ENCODE results near the gene AQP12B.

GRCh38 chr2:240632306-240632721, 50.4 kb downstream of the AQP12B start:
- TF ChIP-seq MAX (IDR thresholded peaks at IDR 0.05; ENCODE audit: low read depth) (no peak), CHD2 (IDR thresholded peaks at IDR 0.05; ENCODE audit: low read length, partially characterized antibody) (no peak), POLR2AphosphoS5 (IDR thresholded peaks at IDR 0.05; ENCODE audit: low read depth, low read length) (no peak), TCF12 (IDR thresholded peaks at IDR 0.05) (no peak), EP300 (IDR thresholded peaks at IDR 0.05; ENCODE audit: borderline replicate concordance in 1 of 2, low read depth in 1 of 2, low read length in 1 of 2) (no peak), JUND (IDR thresholded peaks at IDR 0.05) (no peak), GATA2 (CRISPR knock-in tag; IDR thresholded peaks at IDR 0.05) (no peak), EZH2phosphoT487 (IDR thresholded peaks at IDR 0.05; ENCODE audit: borderline replicate concordance, low read depth) (no peak)
- TF ChIP-seq, protein P1, sequence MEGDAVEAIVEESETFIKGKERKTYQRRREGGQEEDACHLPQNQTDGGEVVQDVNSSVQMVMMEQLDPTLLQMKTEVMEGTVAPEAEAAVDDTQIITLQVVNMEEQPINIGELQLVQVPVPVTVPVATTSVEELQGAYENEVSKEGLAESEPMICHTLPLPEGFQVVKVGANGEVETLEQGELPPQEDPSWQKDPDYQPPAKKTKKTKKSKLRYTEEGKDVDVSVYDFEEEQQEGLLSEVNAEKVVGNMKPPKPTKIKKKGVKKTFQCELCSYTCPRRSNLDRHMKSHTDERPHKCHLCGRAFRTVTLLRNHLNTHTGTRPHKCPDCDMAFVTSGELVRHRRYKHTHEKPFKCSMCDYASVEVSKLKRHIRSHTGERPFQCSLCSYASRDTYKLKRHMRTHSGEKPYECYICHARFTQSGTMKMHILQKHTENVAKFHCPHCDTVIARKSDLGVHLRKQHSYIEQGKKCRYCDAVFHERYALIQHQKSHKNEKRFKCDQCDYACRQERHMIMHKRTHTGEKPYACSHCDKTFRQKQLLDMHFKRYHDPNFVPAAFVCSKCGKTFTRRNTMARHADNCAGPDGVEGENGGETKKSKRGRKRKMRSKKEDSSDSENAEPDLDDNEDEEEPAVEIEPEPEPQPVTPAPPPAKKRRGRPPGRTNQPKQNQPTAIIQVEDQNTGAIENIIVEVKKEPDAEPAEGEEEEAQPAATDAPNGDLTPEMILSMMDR (IDR thresholded peaks at IDR 0.05), result no peak
- TF ChIP-seq, protein P2, sequence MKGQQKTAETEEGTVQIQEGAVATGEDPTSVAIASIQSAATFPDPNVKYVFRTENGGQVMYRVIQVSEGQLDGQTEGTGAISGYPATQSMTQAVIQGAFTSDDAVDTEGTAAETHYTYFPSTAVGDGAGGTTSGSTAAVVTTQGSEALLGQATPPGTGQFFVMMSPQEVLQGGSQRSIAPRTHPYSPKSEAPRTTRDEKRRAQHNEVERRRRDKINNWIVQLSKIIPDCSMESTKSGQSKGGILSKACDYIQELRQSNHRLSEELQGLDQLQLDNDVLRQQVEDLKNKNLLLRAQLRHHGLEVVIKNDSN (IDR thresholded peaks at IDR 0.05; ENCODE audit: borderline replicate concordance, low read depth), result no peak
- TF ChIP-seq, protein P3, sequence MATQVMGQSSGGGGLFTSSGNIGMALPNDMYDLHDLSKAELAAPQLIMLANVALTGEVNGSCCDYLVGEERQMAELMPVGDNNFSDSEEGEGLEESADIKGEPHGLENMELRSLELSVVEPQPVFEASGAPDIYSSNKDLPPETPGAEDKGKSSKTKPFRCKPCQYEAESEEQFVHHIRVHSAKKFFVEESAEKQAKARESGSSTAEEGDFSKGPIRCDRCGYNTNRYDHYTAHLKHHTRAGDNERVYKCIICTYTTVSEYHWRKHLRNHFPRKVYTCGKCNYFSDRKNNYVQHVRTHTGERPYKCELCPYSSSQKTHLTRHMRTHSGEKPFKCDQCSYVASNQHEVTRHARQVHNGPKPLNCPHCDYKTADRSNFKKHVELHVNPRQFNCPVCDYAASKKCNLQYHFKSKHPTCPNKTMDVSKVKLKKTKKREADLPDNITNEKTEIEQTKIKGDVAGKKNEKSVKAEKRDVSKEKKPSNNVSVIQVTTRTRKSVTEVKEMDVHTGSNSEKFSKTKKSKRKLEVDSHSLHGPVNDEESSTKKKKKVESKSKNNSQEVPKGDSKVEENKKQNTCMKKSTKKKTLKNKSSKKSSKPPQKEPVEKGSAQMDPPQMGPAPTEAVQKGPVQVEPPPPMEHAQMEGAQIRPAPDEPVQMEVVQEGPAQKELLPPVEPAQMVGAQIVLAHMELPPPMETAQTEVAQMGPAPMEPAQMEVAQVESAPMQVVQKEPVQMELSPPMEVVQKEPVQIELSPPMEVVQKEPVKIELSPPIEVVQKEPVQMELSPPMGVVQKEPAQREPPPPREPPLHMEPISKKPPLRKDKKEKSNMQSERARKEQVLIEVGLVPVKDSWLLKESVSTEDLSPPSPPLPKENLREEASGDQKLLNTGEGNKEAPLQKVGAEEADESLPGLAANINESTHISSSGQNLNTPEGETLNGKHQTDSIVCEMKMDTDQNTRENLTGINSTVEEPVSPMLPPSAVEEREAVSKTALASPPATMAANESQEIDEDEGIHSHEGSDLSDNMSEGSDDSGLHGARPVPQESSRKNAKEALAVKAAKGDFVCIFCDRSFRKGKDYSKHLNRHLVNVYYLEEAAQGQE (IDR thresholded peaks at IDR 0.05; ENCODE audit: low read depth, low read length), result no peak

Data from SK-N-SH (cell line).